ENCODE results near the gene MLKL.
"Not testable (repeated sequence)": the region's sequence is repeated elsewhere in the genome, so short reads cannot be mapped to it uniquely, and the experiment has no call there.

Gene MLKL

DNA sequence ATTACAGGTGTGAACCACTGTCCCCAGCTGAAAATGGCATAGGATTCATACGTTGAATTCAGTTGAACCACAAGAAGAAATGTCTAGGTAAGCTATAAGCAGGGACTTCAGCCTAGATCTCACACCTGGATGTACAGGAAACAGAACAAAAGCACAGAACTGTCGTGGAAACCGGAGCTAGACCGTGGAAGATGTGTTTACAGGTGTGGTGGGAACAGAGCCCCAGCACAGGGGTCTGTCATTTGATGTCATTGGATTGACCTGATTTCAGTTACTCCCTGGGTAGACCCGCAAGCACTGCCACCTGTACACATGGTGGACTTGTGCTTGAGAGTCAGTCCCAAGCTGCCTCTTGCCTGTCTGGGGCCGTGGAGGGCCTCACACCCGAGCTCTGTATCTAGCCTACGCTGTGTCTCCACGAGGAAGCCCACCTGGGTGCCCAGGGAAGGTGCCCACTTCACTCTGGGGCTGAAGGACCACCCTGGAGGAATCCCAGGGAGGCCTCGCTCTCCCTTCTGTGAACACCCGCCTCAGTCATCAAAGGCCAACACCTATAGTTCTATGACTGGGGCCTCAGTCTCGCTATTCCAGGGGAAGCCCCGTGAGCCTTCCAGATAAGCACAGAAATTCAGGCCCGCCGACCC is 32.2 kb upstream of the MLKL start:
- no peak for DNase-seq (ENCODE audit: low spot score)

DNA sequence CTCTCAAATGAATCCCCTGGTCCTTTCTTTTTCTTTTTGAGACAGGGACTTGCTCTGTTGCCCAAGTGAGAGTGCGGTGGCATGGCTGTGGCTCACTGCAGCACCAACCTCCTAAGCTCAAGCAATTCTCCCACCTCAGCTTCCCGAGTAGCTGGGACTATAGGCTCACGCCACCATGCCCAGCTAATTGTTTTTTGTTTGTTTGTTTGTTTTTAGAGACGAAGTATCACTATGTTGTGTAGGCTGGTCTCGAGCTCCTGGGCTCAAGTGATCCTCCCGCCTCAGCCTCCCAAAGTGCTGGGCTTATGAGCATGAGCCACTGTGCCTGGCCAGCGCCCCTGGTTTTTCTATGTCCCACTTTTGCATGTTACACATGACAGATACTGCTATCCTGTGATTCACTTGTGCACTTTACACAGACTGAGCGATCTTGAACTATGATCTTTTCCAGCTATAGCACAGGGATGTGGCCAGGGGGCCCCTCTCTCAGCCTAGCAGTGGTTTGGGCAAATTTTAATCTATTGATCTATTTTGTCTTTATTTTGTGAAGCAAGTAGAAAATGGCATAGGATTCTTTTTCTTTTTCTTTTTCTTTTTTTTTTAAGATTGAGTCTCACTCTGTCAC is 31.3 kb upstream of the MLKL start:
- DNase-seq (ENCODE audit: low spot score) = no peak

DNA sequence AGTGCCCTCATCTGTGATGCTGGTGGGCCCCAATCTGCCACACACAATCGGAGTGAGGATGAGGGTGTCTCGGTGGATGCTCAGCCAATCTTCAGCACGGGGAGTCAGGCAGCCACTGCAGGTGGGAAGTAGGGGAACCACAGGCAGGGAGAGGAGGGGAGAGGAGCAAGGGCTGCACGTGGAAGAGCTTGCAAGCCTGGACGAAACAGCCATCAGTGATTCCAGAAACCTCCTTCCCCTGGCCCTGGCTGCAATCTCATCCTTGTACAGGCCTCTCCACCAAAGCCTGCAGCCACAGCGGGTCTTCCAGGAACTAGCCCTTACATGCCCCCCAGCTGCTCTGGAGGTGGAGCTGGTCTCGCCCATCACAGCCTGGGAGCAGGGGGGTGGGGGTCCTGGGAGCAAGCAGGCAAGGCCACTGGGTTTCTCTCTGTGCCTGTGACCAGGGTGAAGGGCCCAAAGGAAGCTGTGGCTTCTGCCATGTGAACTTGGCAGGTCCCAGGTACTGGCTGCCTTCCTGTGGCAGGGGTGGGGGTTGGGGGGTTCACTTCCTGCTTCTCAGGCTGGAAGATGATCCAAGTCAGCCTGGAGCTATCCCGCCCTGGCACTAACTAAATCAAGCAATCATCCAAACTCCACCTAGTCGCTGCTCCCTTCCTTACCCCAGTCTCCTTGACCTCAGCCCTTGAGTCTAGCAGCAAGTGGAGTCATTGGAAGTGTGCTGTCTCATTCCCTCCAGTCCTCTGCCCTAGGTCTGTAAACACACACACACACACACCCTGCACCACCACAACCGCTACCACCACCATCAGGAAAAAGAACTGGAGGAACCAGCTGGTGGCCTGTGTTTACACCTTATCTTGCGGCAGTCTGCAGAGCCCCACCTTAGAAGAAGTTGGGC is 29.4 kb upstream of the MLKL start:
- no peak for DNase-seq (ENCODE audit: low spot score)

DNA sequence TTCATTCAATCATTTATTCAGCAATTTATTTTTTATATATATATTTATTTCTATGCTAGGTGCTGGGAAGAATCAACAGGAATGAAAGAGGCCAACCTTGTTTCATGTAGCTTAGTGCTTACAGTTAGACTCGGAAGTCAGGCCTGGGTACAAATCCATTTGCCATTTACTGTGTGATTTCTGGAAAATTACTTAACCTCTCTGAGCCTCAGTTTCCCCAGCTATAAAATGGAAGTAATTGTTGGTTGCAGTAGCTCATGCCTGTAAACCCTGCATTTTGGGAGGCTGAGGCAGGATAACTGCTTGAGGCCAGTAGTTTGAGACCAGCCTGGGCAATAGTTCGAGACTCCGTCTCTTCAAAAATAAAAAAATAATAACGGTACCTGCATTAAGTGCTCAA is 27.2 kb upstream of the MLKL start:
- no peak for DNase-seq (ENCODE audit: low spot score)

DNA sequence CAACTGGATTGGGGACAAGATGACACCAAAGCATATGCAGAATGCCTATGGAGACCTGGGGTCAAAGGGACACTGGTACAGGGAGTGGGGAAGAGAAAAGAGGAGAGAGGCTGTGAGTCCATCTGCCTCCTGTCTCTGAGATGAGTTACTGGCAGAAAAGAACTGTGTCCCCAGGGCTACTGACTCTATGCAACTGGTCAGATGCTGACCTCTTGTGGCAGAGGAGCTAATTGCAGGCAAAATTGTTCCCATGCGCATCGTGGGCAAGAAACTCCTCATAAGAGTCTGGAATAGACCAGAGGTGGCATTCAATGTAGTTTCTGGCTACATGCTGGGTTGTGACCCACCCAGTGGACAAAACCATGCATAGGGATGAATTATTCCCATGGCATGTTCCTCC is 26.1 kb upstream of the MLKL start:
- DNase-seq (ENCODE audit: low spot score) = no peak

DNA sequence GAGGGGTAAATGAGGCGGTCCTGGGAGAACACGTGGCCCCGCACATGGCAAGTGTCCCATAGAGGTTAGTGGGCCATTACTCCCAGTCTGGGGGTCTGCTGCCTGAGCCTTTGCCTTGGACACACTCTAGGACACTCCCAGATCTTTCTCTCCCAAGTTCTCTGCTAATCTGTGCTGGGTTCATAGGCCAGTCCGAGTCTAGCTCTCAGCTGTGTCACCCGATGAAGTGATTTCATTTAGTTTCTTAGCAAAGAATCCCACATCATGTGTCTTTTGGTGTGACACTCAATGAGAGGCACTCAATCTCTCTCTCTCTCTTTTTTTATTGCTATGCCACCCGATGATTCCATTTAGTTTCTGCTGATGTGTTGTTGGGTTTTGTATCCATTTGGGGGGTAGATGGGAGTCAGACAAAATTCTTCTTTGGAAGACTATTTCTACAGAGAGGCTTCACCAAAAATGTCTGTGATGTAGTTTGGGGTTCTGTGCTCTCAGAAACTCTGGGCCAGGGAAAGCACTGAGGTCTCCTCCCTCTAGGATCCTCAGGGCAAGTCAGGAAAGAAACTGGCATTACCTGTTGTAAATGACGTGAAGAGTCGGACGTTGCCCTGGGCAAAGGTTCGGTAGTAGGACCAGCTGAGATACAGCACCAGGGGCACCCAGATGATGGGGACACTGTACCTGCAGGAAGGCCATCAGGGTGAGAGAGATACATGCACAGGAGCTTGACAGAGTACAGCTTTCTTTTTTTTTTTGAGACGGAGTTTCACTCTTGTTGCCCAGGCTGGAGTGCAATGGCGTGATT is 25.2 kb upstream of the MLKL start:
- no peak for DNase-seq (ENCODE audit: low spot score)

DNA sequence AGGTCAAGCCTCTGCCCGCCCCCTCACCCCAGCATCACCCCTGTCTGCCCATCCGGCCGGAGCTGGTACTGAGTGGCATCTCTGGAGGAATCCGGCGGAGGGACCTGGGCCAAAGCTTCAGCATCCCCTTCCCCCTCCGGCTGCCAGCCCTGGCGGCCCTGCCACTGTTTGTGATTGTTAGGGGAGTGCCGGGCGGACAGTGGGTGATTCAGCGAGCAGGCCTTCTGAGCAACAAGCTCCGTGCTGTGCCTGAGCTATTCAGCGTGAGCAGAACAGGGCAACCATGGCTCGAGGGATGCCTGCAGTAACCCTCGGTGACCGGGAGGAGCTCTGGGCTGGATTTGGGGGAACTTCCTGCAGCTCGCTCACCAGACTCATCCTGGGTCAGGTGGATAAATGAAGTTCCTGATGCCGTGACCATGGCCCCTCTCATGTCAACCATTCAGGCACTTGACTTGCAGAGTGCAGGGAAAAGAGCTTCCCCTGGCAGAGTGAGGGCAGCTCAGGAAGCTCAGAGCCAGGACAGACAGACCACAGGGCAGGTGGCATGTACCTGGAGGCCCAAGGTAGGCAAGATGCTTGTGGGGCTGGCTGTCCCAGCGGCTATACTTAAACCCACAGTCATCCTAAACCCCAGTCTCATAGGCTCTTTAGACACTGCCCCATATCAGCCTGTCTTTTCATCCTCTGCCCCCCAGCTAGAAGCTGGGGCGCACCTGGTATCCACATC is 24.3 kb upstream of the MLKL start:
- DNase-seq (ENCODE audit: low spot score) = no peak

DNA sequence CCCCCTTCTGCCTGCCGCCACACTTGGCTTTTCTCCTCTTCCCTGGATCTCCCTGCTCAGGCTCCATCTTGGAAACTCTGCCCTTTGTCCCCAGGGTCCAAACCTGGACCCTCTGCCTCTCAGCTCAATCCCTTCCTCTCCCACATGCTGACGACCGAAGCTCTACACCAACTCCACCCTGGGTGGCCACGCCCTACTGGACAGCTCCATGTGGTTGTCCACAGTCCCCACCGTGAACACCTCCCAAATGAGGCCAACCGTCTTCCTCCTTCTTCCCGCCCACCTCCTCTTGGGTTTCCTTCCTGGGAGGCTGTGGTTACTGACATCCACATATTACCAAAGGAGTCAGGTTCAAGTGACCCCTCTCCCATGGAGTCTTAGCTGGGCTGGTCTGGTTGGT is 22.6 kb upstream of the MLKL start:
- no peak for DNase-seq (ENCODE audit: low spot score)

DNA sequence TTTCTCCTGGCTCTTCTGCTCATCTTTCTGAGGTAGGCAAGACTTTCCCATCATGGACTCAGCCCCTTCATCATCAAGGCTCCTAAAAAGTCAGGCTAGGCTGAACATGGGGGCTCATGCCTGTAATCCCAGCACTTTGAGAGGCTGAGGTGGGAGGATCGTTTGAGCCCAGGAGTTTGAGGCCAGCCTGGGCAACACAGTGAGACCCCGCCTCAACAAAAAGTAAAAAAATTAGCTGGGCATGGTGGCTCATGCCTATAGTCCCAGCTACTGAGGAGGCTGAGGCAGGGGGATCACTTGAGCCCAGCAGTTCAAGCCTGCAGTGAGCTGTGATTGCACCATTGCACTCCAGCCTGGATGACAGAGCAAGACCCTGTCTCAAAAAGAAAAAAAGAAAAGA is 21.5 kb upstream of the MLKL start:
- not testable (repeated sequence) for DNase-seq (ENCODE audit: low spot score)

DNA sequence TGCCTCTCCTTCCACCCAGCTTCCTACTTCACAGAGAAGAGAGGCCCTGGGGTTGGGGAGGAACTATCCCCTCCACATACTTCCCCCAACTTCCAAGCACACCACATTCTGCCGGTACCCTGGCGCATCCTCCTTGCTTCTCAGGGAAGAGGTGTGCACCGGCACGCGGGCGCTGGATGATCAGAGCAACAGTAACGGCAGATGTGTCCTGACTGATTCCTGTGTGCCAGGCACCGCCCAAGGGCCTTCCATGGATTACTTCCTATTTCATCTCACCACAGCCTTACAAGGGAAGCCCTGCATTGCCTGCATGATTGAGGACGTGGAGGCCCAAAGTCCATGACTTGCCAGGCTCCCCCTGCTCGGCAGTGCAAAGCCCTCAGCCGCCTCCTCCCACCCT is 21.1 kb upstream of the MLKL start:
- DNase-seq (ENCODE audit: low spot score) = no peak

DNA sequence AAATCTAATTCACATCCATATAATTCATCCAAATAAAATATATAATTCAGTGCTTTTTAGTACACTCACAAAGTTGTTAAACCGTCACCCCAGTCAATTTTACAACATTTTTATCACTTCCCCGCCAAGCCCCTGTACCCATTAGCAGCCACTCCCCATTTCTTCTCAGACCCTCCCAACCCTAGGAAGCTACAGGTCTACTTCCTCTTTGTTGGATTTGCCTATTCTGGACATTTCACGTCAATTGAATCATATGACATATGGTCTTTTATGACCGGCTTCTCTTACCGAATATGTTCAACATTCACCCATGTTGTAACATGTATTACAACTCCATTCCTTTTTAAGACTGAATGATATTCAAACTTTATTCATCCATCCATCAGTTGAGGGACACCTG is 19.9 kb upstream of the MLKL start:
- no peak for DNase-seq (ENCODE audit: low spot score)

DNA sequence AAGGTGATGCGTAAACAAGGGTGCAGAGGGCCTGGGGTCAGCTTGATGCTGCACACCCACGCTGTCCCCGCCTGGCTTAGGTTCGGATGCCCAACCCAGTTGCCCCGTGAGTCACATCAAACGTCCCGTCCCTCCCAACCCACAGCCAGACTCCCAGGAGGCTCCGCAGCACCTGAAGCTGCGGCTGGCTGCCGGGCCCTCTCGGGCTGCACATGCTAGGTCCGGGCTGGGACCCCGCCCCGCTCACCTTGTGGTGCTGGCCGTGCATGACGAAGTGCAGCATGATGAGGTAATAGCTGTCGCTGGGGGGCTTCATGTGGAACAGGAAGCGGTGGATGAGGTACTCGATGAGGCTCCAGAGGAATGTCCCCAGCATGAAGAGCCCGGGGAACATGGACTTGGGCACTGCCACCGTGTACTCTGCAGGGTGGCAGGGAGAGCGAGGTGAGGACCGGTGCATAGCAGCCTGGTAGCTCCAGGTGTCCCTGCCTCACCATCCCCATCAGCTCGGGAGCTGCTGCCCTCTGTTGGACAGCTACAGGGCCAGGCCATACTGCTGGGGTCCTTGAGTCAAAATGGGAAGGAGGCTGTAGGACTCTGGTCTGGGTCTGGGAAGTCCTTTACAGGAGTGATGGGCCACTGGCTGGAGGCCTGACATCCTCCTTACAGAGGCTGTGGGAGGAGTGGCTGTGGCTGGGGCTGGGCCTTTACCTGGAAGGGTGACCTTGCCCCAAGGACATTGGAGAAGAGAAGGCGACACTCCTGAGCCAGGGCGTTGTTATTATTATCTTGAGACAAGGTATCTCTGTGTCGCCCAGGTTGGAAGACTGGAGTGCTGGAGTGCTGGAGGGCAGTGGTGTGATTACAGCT is 18.3 kb upstream of the MLKL start:
- DNase-seq (ENCODE audit: low spot score) = no peak

DNA sequence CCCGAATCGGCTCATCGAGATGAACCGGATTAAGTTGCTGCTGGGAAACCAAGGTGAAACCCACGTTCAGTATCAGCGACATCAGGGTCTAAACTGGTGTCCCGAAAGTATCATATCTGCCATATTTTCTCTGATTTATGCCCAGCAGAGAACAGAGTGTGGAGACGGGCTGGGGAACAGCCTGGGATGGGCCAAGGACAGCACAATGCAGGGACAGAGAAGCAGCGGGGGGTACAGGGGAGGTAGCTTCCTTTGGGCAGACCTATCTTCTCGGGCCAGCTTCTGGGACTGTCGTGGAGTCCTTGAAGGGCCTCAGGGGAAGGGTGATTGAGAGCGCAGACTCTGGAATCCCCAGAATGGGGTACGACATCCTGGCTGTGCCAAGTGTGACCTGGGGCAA is 17.5 kb upstream of the MLKL start:
- DNase-seq (ENCODE audit: low spot score) = no peak

DNA sequence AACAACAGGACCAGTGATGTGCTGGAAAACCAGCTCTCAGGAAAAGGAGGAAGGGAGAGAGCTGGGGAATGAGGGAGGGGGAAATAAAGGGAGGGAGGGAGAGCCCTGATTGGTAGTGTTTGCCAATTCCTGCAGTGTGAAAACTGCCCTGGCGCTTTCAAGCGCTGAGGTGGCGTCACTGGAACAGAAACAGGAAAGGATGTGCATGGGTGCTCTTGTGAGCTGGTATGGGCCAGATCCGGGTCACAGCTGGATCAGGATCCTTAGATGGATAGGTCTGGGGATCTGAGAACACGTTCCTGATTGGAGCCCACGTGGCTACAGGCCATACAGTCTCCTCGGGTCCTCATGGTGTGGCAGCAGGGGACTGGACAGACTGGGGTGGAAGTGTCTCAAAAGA is 16.7 kb upstream of the MLKL start:
- DNase-seq (ENCODE audit: low spot score) = no peak

DNA sequence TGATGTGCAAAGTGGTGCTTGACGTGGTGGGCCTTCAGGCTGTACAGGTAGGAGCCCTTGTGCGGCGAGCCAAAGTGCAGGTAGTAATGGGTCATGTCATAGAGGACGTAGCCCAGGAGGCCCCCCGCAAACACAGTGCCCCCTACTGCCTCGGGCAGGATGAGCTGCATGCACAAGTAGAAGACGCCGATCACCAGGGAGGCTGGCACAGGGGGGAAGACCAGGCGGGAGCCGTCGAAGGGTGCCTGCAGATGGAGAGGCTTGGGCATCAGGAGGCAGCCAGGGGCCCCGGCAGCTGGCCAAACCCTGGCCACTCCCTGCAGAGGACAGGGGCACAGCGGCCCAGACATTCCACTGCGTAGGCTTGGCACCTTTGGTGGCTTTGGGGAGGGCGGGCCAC is 15.7 kb upstream of the MLKL start:
- DNase-seq (ENCODE audit: low spot score) = no peak

DNA sequence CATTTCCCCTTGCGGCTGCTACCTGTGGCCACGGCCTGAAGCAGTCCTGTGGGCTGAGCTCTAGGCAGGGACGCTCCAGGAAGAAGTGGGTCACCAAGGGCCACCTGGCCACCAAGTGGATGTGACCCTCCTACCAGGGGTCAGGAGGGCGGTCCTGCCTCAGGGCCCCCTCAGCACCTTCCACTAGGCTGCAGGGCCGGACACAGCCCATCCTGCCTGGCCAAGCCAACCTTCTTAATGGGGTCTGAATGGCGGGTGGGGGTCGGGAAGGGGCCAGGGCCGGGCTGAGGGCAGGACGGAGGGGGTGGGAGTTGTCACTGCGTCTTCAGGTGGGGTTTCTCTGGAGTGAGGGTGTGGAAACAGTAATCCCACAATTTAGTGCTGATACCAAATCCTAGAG is 13.2 kb upstream of the MLKL start:
- DNase-seq (ENCODE audit: low spot score) = no peak

DNA sequence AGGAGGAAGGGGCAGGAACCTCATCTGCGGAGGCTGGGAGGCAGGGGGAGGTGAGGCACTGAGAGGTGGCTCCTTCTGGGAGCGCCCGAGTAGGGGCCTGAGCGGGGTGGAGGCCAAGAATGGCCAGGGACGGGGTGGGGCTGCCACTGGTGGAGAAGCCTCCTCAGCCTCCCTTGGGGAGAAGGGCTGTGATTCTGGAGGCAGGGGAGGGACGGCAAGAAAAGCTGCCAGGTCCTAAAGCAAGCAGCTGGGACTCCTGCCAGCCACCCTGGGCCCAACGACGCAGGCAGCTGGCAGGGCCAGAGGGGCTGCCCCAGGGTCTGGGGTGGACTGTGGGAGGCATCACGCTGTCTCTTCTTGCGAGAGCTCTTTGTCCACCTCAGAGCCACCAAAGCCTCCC is 12.7 kb upstream of the MLKL start:
- no peak for DNase-seq (ENCODE audit: low spot score)

DNA sequence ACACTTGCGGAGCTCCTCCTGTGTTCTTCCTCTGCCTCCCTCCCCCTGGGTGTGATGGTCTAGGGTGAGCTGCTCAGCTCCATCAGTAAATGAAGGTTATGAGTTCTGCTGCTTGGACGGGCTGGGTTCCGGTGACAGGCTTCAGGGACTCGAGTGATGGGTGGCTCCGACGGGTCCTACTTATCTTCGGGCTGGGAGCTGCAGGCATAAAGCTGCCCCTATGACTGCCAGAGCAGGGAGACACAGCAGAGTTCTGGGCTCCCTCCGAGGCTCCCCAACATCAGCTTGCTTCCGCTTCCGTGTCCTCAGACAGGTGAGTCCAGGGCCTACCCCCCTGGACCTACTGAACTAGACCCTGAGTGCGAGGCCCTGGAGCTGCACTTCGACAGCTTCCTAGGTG is 11.3 kb upstream of the MLKL start:
- no peak for DNase-seq (ENCODE audit: low spot score)

DNA sequence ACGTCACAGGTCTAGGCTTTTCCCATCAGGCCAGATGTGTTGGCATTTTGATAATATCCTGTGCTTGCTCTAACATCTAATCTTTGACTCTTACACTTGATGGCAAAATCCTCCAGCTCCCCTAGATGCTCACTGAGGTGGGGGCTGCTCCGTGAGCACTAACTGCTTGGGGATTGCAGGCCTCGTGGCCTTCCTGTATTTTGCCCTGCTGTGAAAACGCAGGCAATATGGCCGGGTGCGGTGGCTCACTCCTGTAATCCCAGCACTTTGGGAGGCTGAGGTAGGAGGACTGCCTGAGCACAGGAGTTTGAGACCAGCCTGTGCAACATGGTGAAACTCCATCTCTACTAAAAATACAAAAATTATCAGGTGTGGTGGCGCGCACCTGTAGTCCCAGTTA is 9.7 kb upstream of the MLKL start:
- DNase-seq (ENCODE audit: low spot score) = no peak

DNA sequence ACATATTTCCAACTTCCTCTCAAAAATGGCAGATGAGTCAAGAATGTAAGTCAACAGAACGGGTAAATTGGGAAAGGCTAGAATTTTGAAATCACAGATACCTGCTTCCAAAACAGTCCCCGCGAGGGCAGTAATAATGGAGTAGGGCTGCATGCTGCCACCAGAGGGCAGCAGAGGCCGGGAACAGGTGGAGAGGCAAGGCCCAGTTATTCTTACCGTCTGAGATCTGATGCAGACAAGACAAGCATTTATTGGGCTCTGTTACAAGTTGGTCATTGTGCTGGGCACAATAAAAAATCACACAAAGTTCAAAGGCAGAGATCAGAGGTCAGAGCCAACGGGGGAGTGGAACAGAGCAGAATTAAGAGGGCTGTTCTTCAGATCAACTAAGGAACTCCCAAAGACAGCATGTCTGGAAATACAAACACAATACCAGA is 8.8 kb upstream of the MLKL start:
- DNase-seq (ENCODE audit: low spot score) = peak; percentile 67

DNA sequence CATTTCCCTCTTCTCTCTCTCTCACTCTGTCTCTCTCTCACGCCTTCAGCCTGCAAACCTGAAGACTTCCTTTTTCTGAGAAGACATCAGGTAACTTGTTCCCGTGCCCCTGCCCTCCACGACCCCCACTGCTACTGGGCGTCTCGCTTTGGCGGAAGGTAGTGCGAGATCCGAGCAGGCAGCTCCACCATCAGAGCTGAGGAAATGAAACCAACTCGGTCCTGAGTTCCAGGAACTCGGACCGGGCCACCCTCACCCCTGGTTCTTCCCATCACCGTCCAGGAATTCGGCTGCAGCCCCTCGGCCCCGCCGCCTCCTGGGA is 585 bp downstream of the MLKL start:
- DNase-seq (ENCODE audit: low spot score) = no peak

All from kidney capillary endothelial cell (primary cell).